ENCODE results near the gene MOB3B. TPM values are rescaled to one million over a fixed set of nuclear protein-coding genes. Genes with fewer than 3 reads are reported as not detected.

MOB3B gene
- polyA plus RNA-seq, 2 of the 4 experiments (the other 2 are of a cell fraction) = 6.0 to 6.4 TPM

DNA sequence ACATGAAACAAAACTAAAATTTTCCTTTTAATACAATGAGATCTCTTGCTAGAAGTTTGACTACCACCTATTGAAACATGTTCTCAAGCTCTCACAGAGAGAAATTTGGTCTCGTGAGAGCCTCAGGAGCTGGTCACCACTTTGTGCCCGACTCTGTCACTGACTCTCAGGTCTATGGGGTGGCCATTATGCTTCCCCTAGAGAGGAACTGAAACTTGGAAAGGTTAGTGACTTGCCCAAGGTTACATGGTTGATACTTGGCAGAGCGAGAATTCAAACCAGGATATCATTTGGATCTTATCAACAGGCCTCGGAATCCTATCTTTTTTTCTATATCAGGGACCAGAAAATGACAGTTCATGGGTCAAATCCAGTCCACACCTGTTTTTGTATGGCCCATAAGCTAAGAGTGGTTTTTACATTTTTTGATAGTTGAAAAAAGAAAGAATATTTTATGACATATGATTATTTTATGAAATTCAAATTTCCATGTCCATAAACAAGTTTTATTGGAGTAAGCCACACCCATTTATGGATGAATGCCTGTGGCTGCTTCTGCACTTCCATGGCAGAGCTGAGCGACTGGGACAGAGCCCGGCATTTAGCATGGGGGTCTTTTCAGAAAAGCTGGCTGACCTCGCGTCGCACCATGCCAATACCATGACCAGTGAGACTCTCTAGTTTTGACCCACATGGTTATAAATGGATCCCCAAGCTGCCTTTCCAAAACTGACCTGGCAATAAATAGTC is 187.9 kb downstream of the MOB3B start:
- ATAC-seq (no peak), DNase-seq (ENCODE audit: low read depth in 1 of 2, low spot score in 1 of 2) (no peak), FAIRE-seq (no peak)
- no peak overlapping the region for H3K4me3 ChIP-seq
- CTCF ChIA-PET = interaction anchor here (1.1 to 2.1 kb wide), 3 partner anchors 48 to 188 kb away, joined by 3 to 7 read pairs (median 3); partner anchors contain the start of gene MOB3B
- no peaks in the 10 kb centered on the region for H3K4me1 ChIP-seq
- H3K27ac ChIP-seq = no peak overlapping the region
- H3K9me3 ChIP-seq = no peaks in the 10 kb centered on the region
- WGBS (ENCODE audit: missing lambda C conversion rate) = 75% methylated on average over 9 of the region's 9 CpGs
- no peak for TF ChIP-seq HOXB5 (CRISPR knock-in tag; IDR thresholded peaks at IDR 0.05)
- no peak for TF ChIP-seq FOXS1 (CRISPR knock-in tag; IDR thresholded peaks at IDR 0.05)
- TF ChIP-seq HOXA7 (CRISPR knock-in tag; IDR thresholded peaks at IDR 0.05) = no peak
- no peak for TF ChIP-seq RAD21 (conservative IDR thresholded peaks at IDR 0.05 in 1 of 2, IDR thresholded peaks at IDR 0.05 in 1 of 2)
- no peak for TF ChIP-seq ESRRA (IDR thresholded peaks at IDR 0.05; ENCODE audit: borderline replicate concordance, low read length)
- no peak for TF ChIP-seq HDAC2 (IDR thresholded peaks at IDR 0.05)
- TF ChIP-seq EHMT2 (IDR thresholded peaks at IDR 0.05; ENCODE audit: low read depth) = no peak
- no peak overlapping the region for H3K4me2 ChIP-seq
- POLR2A ChIA-PET = no interaction called here

DNA sequence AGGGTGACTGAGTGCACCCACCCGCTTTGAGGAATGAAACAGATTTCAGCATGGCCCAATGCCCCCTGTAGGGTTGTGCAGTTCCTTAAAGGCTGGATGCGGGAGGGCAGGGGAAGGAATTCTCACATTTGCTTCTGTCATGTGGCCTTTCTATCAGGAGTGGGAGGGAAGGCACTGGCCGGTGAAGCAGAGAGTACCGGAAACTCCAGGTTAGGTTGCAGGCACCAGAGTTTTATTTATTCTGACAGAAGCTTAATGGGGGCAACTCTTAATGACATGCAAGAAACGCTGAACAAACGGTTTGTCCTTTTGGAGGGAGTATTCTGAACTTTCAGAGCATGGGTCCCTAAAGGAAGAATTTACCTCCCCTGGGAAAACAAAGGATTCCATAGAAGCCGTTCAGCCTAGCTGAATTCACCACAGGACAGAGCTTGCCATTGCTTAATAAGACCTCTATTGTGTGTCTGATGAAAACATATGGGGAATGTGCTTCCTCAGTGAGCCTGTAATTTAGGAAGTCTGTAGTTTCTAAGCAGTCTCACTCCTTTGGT is 188.6 kb downstream of the MOB3B start:
- WGBS (ENCODE audit: missing lambda C conversion rate) = 63% methylated on average over 7 of the region's 7 CpGs
- ChIA-PET CTCF (interaction anchor here (1.1 to 2.1 kb wide), 3 partner anchors 47 to 189 kb away, joined by 3 to 7 read pairs (median 3); partner anchors contain the start of gene MOB3B), POLR2A (no interaction called here)
- Histone ChIP-seq H3K27ac (no peak overlapping the region), H3K9me3 (no peaks in the 10 kb centered on the region), H3K4me3 (no peak overlapping the region), H3K4me1 (no peaks in the 10 kb centered on the region), H3K4me2 (no peak overlapping the region)
- no peak for ATAC-seq
- DNase-seq (ENCODE audit: low read depth in 1 of 2, low spot score in 1 of 2) = no peak
- TF ChIP-seq SMC3 (IDR thresholded peaks at IDR 0.05) = no peak
- TF ChIP-seq ZNF302 (CRISPR knock-in tag; IDR thresholded peaks at IDR 0.05) = no peak
- TF ChIP-seq MAFK (IDR thresholded peaks at IDR 0.05; ENCODE audit: partially characterized antibody) = no peak
- no peak for TF ChIP-seq KDM1A (IDR thresholded peaks at IDR 0.05; ENCODE audit: low read depth)
- no peak for TF ChIP-seq RNF2 (IDR thresholded peaks at IDR 0.05; ENCODE audit: borderline replicate concordance, low read depth)
- TF ChIP-seq, protein P1, sequence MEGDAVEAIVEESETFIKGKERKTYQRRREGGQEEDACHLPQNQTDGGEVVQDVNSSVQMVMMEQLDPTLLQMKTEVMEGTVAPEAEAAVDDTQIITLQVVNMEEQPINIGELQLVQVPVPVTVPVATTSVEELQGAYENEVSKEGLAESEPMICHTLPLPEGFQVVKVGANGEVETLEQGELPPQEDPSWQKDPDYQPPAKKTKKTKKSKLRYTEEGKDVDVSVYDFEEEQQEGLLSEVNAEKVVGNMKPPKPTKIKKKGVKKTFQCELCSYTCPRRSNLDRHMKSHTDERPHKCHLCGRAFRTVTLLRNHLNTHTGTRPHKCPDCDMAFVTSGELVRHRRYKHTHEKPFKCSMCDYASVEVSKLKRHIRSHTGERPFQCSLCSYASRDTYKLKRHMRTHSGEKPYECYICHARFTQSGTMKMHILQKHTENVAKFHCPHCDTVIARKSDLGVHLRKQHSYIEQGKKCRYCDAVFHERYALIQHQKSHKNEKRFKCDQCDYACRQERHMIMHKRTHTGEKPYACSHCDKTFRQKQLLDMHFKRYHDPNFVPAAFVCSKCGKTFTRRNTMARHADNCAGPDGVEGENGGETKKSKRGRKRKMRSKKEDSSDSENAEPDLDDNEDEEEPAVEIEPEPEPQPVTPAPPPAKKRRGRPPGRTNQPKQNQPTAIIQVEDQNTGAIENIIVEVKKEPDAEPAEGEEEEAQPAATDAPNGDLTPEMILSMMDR (IDR thresholded peaks at IDR 0.05) = no peak
- no peak for TF ChIP-seq BHLHE40 (IDR thresholded peaks at IDR 0.05; ENCODE audit: low read depth, low read length)
- no peak for FAIRE-seq

DNA sequence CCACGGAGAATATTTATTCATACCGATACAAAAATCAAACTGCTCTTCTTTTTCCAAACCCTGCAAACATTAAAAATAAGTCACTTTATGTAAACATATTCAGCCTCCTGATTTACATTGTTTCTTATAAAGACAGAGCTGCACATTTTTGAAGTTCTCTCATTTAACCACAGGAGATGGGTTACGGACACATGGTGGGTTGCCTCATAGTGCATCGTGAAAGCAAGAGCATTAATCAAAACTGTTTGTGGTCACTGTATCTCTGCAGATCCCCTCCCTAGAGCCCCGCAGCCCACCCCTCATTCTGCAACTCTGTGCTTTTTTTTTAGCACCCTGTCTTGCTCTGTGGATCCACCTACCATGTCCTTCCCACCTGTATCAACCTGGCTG is 189.3 kb downstream of the MOB3B start:
- CTCF ChIA-PET = interaction anchor here (2.1 kb wide), 1 partner anchor 189 kb away, joined by 7 read pairs; the partner anchor contains the start of gene MOB3B
- WGBS (ENCODE audit: missing lambda C conversion rate) = 70% methylated on average over 5 of the region's 5 CpGs
- DNase-seq (ENCODE audit: low read depth in 1 of 2, low spot score in 1 of 2) (no peak), FAIRE-seq (no peak), ATAC-seq (no peak)
- POLR2A ChIA-PET = no interaction called here
- Histone ChIP-seq H3K9me3 (no peaks in the 10 kb centered on the region), H3K4me3 (no peak overlapping the region), H3K4me2 (no peak overlapping the region), H3K4me1 (no peaks in the 10 kb centered on the region), H3K27ac (no peak overlapping the region)
- TF ChIP-seq HOXB13 (CRISPR knock-in tag; IDR thresholded peaks at IDR 0.05; ENCODE audit: low read depth) (no peak), TP53 (CRISPR knock-in tag; IDR thresholded peaks at IDR 0.05) (no peak), FOSB (CRISPR knock-in tag; IDR thresholded peaks at IDR 0.05) (no peak), MAFK (IDR thresholded peaks at IDR 0.05; ENCODE audit: partially characterized antibody) (no peak), ESRRA (IDR thresholded peaks at IDR 0.05; ENCODE audit: borderline replicate concordance, low read length) (no peak)
- TF ChIP-seq, protein P2, sequence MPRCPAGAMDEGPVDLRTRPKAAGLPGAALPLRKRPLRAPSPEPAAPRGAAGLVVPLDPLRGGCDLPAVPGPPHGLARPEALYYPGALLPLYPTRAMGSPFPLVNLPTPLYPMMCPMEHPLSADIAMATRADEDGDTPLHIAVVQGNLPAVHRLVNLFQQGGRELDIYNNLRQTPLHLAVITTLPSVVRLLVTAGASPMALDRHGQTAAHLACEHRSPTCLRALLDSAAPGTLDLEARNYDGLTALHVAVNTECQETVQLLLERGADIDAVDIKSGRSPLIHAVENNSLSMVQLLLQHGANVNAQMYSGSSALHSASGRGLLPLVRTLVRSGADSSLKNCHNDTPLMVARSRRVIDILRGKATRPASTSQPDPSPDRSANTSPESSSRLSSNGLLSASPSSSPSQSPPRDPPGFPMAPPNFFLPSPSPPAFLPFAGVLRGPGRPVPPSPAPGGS (IDR thresholded peaks at IDR 0.05) = no peak
- TF ChIP-seq, protein P3, sequence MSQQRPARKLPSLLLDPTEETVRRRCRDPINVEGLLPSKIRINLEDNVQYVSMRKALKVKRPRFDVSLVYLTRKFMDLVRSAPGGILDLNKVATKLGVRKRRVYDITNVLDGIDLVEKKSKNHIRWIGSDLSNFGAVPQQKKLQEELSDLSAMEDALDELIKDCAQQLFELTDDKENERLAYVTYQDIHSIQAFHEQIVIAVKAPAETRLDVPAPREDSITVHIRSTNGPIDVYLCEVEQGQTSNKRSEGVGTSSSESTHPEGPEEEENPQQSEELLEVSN (IDR thresholded peaks at IDR 0.05; ENCODE audit: borderline replicate concordance, low read depth) = no peak
